K562 (cell line): ENCODE measurements around the gene CLCN4. TPM values are rescaled to one million over a fixed set of nuclear protein-coding genes. Genes with fewer than 3 reads are reported as not detected.

Source experiments
- ATAC-seq: fragments of 200-7000 bp; cut with Tn5 transposase; 3 replicates; pipeline ENCODE4 v1.9.1; 2020; ENCODE audit warnings: moderate library complexity
- BruUV-seq: library from RNA; stranded (reverse); fragments of 400-500 nt; replicated peaks from 2 replicates; lab custom pipeline; 2021; lab: Mats Ljungman, UMichigan
- CTCF ChIA-PET: fragments of 300-600 bp; formaldehyde crosslinking; extraction: SDS; loops from one replicate; lab custom pipeline; 2021; ENCODE audit warnings: low intra/inter-chr PET ratio; lab: Yijun Ruan, JAX
- POLR2A ChIA-PET: fragments of 300-600, 350-650 bp; sonication (Branson Sonifier 250); formaldehyde crosslinking; extraction: SDS; loops from one replicate; lab custom pipeline; 2021; ENCODE audit warnings: antibody characterized with exemption, inconsistent platforms; lab: Yijun Ruan, JAX
- DNase-seq, 4 experiments: peaks; one replicate each; pipeline versions ENCODE4 v3.0.0 to v3.0.0-alpha.2; 2011 to 2018; ENCODE audit warnings: low spot score in 3 of 4, mixed read lengths in 3 of 4; ENCODE audit errors: extremely low read depth in 1 of 4
- FAIRE-seq: peaks from 2 replicates; lab custom pipeline; 2011; peaks lifted over from hg19 to GRCh38; lab: Jason Lieb, UNC
- H2AFZ ChIP-seq: 2 replicates; pipeline ENCODE4 v1.6.0; 2011; ENCODE audit warnings: low read depth, low read length, control low read depth, inconsistent platforms
- H3K27ac ChIP-seq: fragments of 200-600 bp; 3 replicates; pipeline ENCODE4 v1.8.0; 2011; ENCODE audit warnings: low read depth, mild to moderate bottlenecking, control low read depth, inconsistent platforms, low read length, moderate library complexity, mixed read lengths; ENCODE audit errors: extremely low read depth
- H3K27me3 ChIP-seq, 2 experiments: fragments of 300-600 bp in 1 of 2; 2 replicates in 1 of 2; 3 replicates in 1 of 2; pipeline versions ENCODE4 v1.6.0 to v1.8.0; 2011; ENCODE audit warnings: inconsistent platforms in 2 of 2, low read length in 2 of 2, mild to moderate bottlenecking in 1 of 2, mixed read lengths in 1 of 2, moderate library complexity in 1 of 2; ENCODE audit not compliant: control insufficient read depth in 2 of 2, insufficient read depth in 2 of 2
- H3K36me3 ChIP-seq: fragments of 300-600 bp; 3 replicates; pipeline ENCODE4 v1.8.0; 2011; ENCODE audit warnings: mild to moderate bottlenecking, low read length, inconsistent platforms; ENCODE audit not compliant: control insufficient read depth, insufficient read depth
- H3K4me1 ChIP-seq, 2 experiments: fragments of 200-600 bp in 1 of 2; replicated peaks in 1 of 2; 2 replicates in 1 of 2; 3 replicates in 1 of 2; pipeline versions ENCODE4 v1.5.1 to v1.8.0; 2011; ENCODE audit warnings: inconsistent platforms in 2 of 2, low read length in 2 of 2, mild to moderate bottlenecking in 1 of 2, mixed read lengths in 1 of 2, moderate library complexity in 1 of 2; ENCODE audit not compliant: control insufficient read depth in 2 of 2, insufficient read depth in 2 of 2
- H3K4me2 ChIP-seq: 2 replicates; pipeline ENCODE4 v1.6.1; 2011; ENCODE audit warnings: low read length, control low read depth, inconsistent platforms, mixed read lengths; ENCODE audit not compliant: insufficient read depth
- H3K4me3 ChIP-seq: fragments of 200-600 bp; sonication (generic), shearing (Covaris generic); 2 replicates; pipeline ENCODE4 v1.5.1; 2016; ENCODE audit warnings: control low read depth, inconsistent platforms
- H3K79me2 ChIP-seq: fragments of 200-600 bp; 3 replicates; pipeline ENCODE4 v1.8.0; 2011; ENCODE audit warnings: low read length, inconsistent platforms; ENCODE audit not compliant: control insufficient read depth, insufficient read depth
- H3K9ac ChIP-seq, 2 experiments: 2 replicates each; pipeline versions ENCODE4 v1.6.0 to v1.6.1; 2011; ENCODE audit warnings: low read depth in 2 of 2, low read length in 2 of 2, control low read depth in 1 of 2, inconsistent platforms in 1 of 2, mild to moderate bottlenecking in 1 of 2, mixed read lengths in 1 of 2; ENCODE audit not compliant: insufficient read depth in 1 of 2
- H3K9me1 ChIP-seq: one replicate; pipeline ENCODE4 v1.6.0; 2011; ENCODE audit warnings: inconsistent platforms, mild to moderate bottlenecking, low read length, moderate library complexity; ENCODE audit not compliant: control insufficient read depth, insufficient read depth
- H3K9me3 ChIP-seq: replicated peaks from 2 replicates; pipeline ENCODE4 v1.5.1; 2011; ENCODE audit warnings: low read depth, low read length, inconsistent platforms; ENCODE audit not compliant: control insufficient read depth, insufficient read depth
- H4K20me1 ChIP-seq: replicated peaks from 2 replicates; pipeline ENCODE4 v1.6.1; 2011; ENCODE audit warnings: low read length, inconsistent platforms, mixed read lengths; ENCODE audit not compliant: control insufficient read depth, insufficient read depth
- ARID2 ChIP-seq: fragments of 450-650 bp; IDR thresholded peaks from 2 replicates; pipeline ENCODE4 v1.6.1; 2017; ENCODE audit warnings: antibody characterized with exemption, mild to moderate bottlenecking
- CBX3 ChIP-seq, 2 experiments: IDR thresholded peaks; 1 replicate in 1 of 2; 2 replicates in 1 of 2; pipeline ENCODE4 v1.6.1; 2012; ENCODE audit warnings: inconsistent platforms in 2 of 2, low read length in 2 of 2, borderline replicate concordance in 1 of 2, control low read depth in 1 of 2
- CC2D1A ChIP-seq: fragments of 450-650 bp; IDR thresholded peaks from 2 replicates; pipeline ENCODE4 v1.6.1; 2017; ENCODE audit warnings: mild to moderate bottlenecking
- CCAR2 ChIP-seq: fragments of 200-400 bp; formaldehyde crosslinking; IDR thresholded peaks from 2 replicates; pipeline ENCODE4 v1.6.1; 2017; ENCODE audit warnings: mild to moderate bottlenecking, low read depth, low read length
- CEBPB ChIP-seq: fragments of 450-650 bp; IDR thresholded peaks from 2 replicates; pipeline ENCODE4 v1.6.1; 2016; ENCODE audit warnings: missing genetic modification characterization, missing compliant biosample characterization
- EZH2 ChIP-seq: IDR thresholded peaks from 2 replicates; pipeline ENCODE4 v1.6.1; 2012; ENCODE audit warnings: low read depth, mild to moderate bottlenecking, inconsistent platforms, low read length, borderline replicate concordance
- MED1 ChIP-seq: sonication (generic); formaldehyde crosslinking; IDR thresholded peaks from 2 replicates; pipeline ENCODE4 v1.8.1; 2023; ENCODE audit warnings: missing genetic modification reagents, borderline replicate concordance
- POLR2AphosphoS5 ChIP-seq: IDR thresholded peaks from 2 replicates; pipeline ENCODE4 v1.6.1; 2011; ENCODE audit warnings: mild to moderate bottlenecking, low read depth, low read length, moderate library complexity; ENCODE audit not compliant: control insufficient read depth, insufficient read depth
- PTTG1 ChIP-seq: fragments of 450-650 bp; IDR thresholded peaks from 2 replicates; pipeline ENCODE4 v1.6.1; 2016; ENCODE audit warnings: low read depth, mild to moderate bottlenecking, missing genetic modification characterization, missing compliant biosample characterization
- ZBTB8A ChIP-seq: fragments of 450-650 bp; IDR thresholded peaks from 2 replicates; pipeline ENCODE4 v1.6.1; 2018; ENCODE audit warnings: mild to moderate bottlenecking, moderate library complexity; ENCODE audit not compliant: partially characterized antibody
- ZEB2 ChIP-seq: fragments of 450-650 bp; IDR thresholded peaks from 2 replicates; pipeline ENCODE4 v1.6.1; 2016
- ZNF316 ChIP-seq: fragments of 450-650 bp; IDR thresholded peaks from 2 replicates; pipeline ENCODE4 v1.6.1; 2016
- WGBS: fragments of 100-300 bp; shearing (Covaris generic); methylation state at CpG from one replicate; pipeline ENCODE4 v1.1.6; 2016; ENCODE audit warnings: low coverage, mixed read lengths; ENCODE audit not compliant: insufficient coverage; ENCODE audit errors: missing lambda C conversion rate; 5-methylcytosine and 5-hydroxymethylcytosine counted together
- in situ Hi-C: fragments of 300-500 bp; cut with MboI; formaldehyde crosslinking; loops from 4 replicates; pipeline ENCODE4 v1.15.0; 2018; ENCODE audit warnings: inconsistent platforms, mixed read lengths
- intact Hi-C: fragments of 100-400 bp; cut with micrococcal nuclease; formaldehyde crosslinking; loops from 2 replicates; pipeline ENCODE4 v1.14.2; 2022
- polyA plus RNA-seq, 8 experiments: library from polyadenylated mRNA; depleted of rRNA in 4 of 8; stranded (reverse) in 5 of 8; unstranded in 3 of 8; fragments of >200 nt; fragmentation: Nextera tagmentation in 2 of 8; fragmentation: Illumina TruSeq in 1 of 8; extraction: Ambion mirVana in 2 of 8; extraction: Trizol in 1 of 8; gene quantifications; 2 replicates each; pipeline versions ENCODE4 v1.2.1 to v1.2.3, GENCODE V29; 2011 to 2014; ENCODE audit warnings: inconsistent platforms in 1 of 8, missing spikeins in 1 of 8
- total RNA-seq, 7 experiments: library from RNA; depleted of rRNA in 6 of 7; stranded (reverse); fragments of >200 nt in 6 of 7; fragmentation: Illumina TruSeq in 2 of 7; extraction: Trizol in 2 of 7; gene quantifications; 2 replicates each; pipeline versions ENCODE4 v1.2.1 to v1.2.3, GENCODE V29; 2011 to 2021; ENCODE audit warnings: low replicate concordance in 1 of 7

Gene CLCN4
- total and polyA plus RNA-seq, 9 of the 15 experiments (the other 6 are each of a cell fraction or from before 2014, with no cell fraction given), result 0.03 to 0.24 (median 0.10) TPM; not detected in 1

DNA sequence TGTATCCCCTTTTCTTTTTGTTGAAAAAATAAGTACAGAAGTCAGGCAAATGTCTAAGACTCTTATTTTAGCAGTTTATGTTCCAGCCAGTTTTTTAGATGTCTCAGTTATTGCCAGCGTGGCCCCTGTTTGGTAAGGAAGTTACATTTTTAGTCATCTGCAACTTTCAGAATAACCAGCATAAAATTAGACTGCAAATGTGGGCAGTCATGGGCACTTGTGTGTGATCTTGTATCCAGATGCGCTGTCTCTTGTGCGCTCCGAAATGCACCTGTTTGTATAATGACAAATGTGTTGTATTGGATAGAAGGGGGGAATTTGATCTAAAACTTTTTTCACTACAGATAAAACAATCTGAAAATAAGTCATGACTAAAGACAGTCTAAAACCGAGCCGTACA lies 44.3 kb upstream of the CLCN4 start:
- DNase-seq (no peak), ATAC-seq (no peak), FAIRE-seq (no peak)
- Histone ChIP-seq H4K20me1 (no peaks in the 10 kb centered on the region; the same call in 1 of the 2 replicates), H3K4me3 (no peak overlapping the region), H3K27ac (no peak overlapping the region), H3K4me2 (no peak overlapping the region), H3K79me2 (no peaks in the 10 kb centered on the region), H3K27me3 (peaks cover 0 to 40% of the 10 kb centered on the region in 2 experiments; a peak in 4 of 5 replicates), H2AFZ (no peak overlapping the region), H3K9me1 (no peaks in the 10 kb centered on the region), H3K9ac (no peak overlapping the region), H3K4me1 (peaks cover 0 to 7% of the 10 kb centered on the region in 2 experiments; a peak in 1 of 5 replicates), H3K36me3 (no peaks in the 10 kb centered on the region), H3K9me3 (no peaks in the 10 kb centered on the region)
- in situ Hi-C loops, result loop anchor here (10.0 to 25.0 kb wide), 3 partner anchors 225 to 1358 kb away; no protein-coding TSS in a partner anchor
- POLR2A ChIA-PET, result no interaction called here
- WGBS, result 0% methylated on average over 5 of the region's 6 CpGs
- CTCF ChIA-PET, result interaction anchor here (0.7 kb wide), 1 partner anchor 48 kb away, joined by 3 read pairs; no protein-coding TSS in a partner anchor
- TF ChIP-seq ARID2 (no peak), CC2D1A (no peak), ZBTB8A (no peak), CCAR2 (no peak), CEBPB (no peak), PTTG1 (tag) (no peak), POLR2AphosphoS5 (no peak), ZNF316 (no peak), EZH2 (no peak), MED1 (CRISPR knock-in tag) (no peak), CBX3 (IDR thresholded peaks at IDR 0.05; ENCODE audit: borderline replicate concordance in 1 of 2, low read length in 2 of 2) (no peak), ZEB2 (no peak)
- intact Hi-C loops, result no loop called here
- BruUV-seq, result no TSS peak
